Mucosa of gallbladder (tissue), 1 donor: ENCODE measurements around the gene DCN. TPM values are rescaled to one million over a fixed set of nuclear protein-coding genes. Genes with fewer than 3 reads are reported as not detected.

ENCODE experiments used
- DNase-seq: peaks from one replicate; pipeline ENCODE4 v3.0.0-alpha.2; 2020; ENCODE audit warnings: low spot score
- total RNA-seq: library from RNA; stranded (reverse); gene quantifications from one replicate; pipeline ENCODE4 v1.2.1, GENCODE V29; 2021
- donor health status: DM: no; HTN: no; CAD: no.

The DCN gene
- total RNA-seq, 1 donor from 2014 or later, result 387 TPM

- no peak for DNase-seq
These were observed 3.5 kb upstream of the DCN start for GRCh38 chr12:91186156-91186555.

GRCh38 chr12:91185421-91185820, 2.8 kb upstream of the DCN start:
- DNase-seq, result no peak

- no peak for DNase-seq
These were observed 934 bp upstream of the DCN start for GRCh38 chr12:91183551-91183950.

- no peak for DNase-seq
These were observed 1.8 kb downstream of the DCN start for GRCh38 chr12:91180582-91181395.

- DNase-seq, result no peak
These were observed 2.6 kb downstream of the DCN start for GRCh38 chr12:91179966-91180561.

- no peak for DNase-seq
These were observed 3.3 kb downstream of the DCN start for GRCh38 chr12:91179315-91179714.

GRCh38 chr12:91178781-91179180, 3.8 kb downstream of the DCN start:
- DNase-seq, result no peak

- DNase-seq, result no peak
These were observed 4.5 kb downstream of the DCN start for GRCh38 chr12:91178139-91178561.

- no peak for DNase-seq
These were observed 5.2 kb downstream of the DCN start for GRCh38 chr12:91177381-91177780.

GRCh38 chr12:91176915-91177314, 5.7 kb downstream of the DCN start:
- no peak for DNase-seq

GRCh38 chr12:91176358-91176757, 6.3 kb downstream of the DCN start:
- DNase-seq, result no peak

- DNase-seq, result no peak
These were observed 9.5 kb downstream of the DCN start for GRCh38 chr12:91173124-91173523.

- no peak for DNase-seq
These were observed 10.5 kb downstream of the DCN start for GRCh38 chr12:91172096-91172495.

GRCh38 chr12:91171476-91171875, 11.1 kb downstream of the DCN start:
- no peak for DNase-seq

- DNase-seq, result no peak
These were observed 19.5 kb downstream of the DCN start for GRCh38 chr12:91163116-91163515.

GRCh38 chr12:91161009-91161408, 21.6 kb downstream of the DCN start:
- DNase-seq, result no peak

- no peak for DNase-seq
These were observed 26.6 kb downstream of the DCN start for GRCh38 chr12:91155990-91156389.

GRCh38 chr12:91154131-91154530, 28.5 kb downstream of the DCN start:
- DNase-seq, result no peak

GRCh38 chr12:91144053-91144452, 38.6 kb downstream of the DCN start:
- no peak for DNase-seq

- DNase-seq, result no peak
These were observed 39.4 kb downstream of the DCN start for GRCh38 chr12:91143206-91143605.

- DNase-seq, result no peak
These were observed 40.4 kb downstream of the DCN start for GRCh38 chr12:91142221-91142631.

- no peak for DNase-seq
These were observed 42.3 kb downstream of the DCN start for GRCh38 chr12:91140026-91140931.
